Fibroblast of lung (primary cell): ENCODE measurements around the gene LPP. TPM values are rescaled to one million over a fixed set of nuclear protein-coding genes. Genes with fewer than 3 reads are reported as not detected.

Source experiments
- DNase-seq, 2 donors: peaks; one replicate each; pipeline versions ENCODE4 v3.0.0 to v3.0.0-alpha.2; 2010; ENCODE audit warnings: low read depth in 2 of 2
- H2AFZ ChIP-seq: 2 replicates; pipeline ENCODE4 v1.5.1; 2012; ENCODE audit warnings: low read length, control low read depth, inconsistent platforms
- H3K27ac ChIP-seq: 2 replicates; pipeline ENCODE4 v1.5.1; 2011; ENCODE audit warnings: low read length, control low read depth; ENCODE audit not compliant: insufficient read depth
- H3K27me3 ChIP-seq: 2 replicates; pipeline ENCODE4 v1.5.1; 2011; ENCODE audit warnings: mild to moderate bottlenecking, low read length; ENCODE audit not compliant: control insufficient read depth, insufficient read depth
- H3K36me3 ChIP-seq: 2 replicates; pipeline ENCODE4 v1.5.1; 2011; ENCODE audit warnings: low read length; ENCODE audit not compliant: control insufficient read depth, insufficient read depth
- H3K4me1 ChIP-seq: 2 replicates; pipeline ENCODE4 v1.5.1; 2011; ENCODE audit warnings: low read length; ENCODE audit not compliant: control insufficient read depth, insufficient read depth; ENCODE audit errors: extremely low read depth
- H3K4me2 ChIP-seq: 2 replicates; pipeline ENCODE4 v1.5.1; 2011; ENCODE audit warnings: low read length, control low read depth; ENCODE audit not compliant: insufficient read depth; ENCODE audit errors: extremely low read depth
- H3K4me3 ChIP-seq, 4 experiments: fragments of 200-600 bp in 1 of 4; sonication (generic) in 1 of 4; replicated peaks in 1 of 4; 2 replicates each; pipeline ENCODE4 v1.5.1; 2011 to 2016; ENCODE audit warnings: low read length in 4 of 4, low read depth in 3 of 4, mild to moderate bottlenecking in 3 of 4, control low read depth in 2 of 4, inconsistent platforms in 1 of 4, mixed read lengths in 1 of 4; ENCODE audit not compliant: insufficient read depth in 1 of 4; ENCODE audit errors: control extremely low read depth in 1 of 4
- H3K79me2 ChIP-seq: 2 replicates; pipeline ENCODE4 v1.5.1; 2012; ENCODE audit warnings: mild to moderate bottlenecking, low read length, inconsistent platforms; ENCODE audit not compliant: control insufficient read depth, insufficient read depth
- H3K9ac ChIP-seq: 2 replicates; pipeline ENCODE4 v1.5.1; 2011; ENCODE audit warnings: mild to moderate bottlenecking, low read length, control low read depth; ENCODE audit not compliant: insufficient read depth
- H3K9me3 ChIP-seq: 2 replicates; pipeline ENCODE4 v1.5.1; 2012; ENCODE audit warnings: low read depth, low read length; ENCODE audit not compliant: control insufficient read depth, insufficient read depth
- H4K20me1 ChIP-seq: 2 replicates; pipeline ENCODE4 v1.5.1; 2011; ENCODE audit warnings: low read length; ENCODE audit not compliant: control insufficient read depth, insufficient read depth; ENCODE audit errors: extremely low read depth
- EZH2 ChIP-seq: IDR thresholded peaks from 2 replicates; pipeline ENCODE4 v1.5.1; 2012; ENCODE audit warnings: low read length, control low read depth, mild to moderate bottlenecking; ENCODE audit errors: missing control alignments
- polyA plus RNA-seq, 2 donors: library from polyadenylated mRNA; depleted of rRNA in 1 of 2; stranded (reverse) in 1 of 2; unstranded in 1 of 2; fragments of >200 nt; gene quantifications; 2 replicates each; pipeline ENCODE4 v1.2.1, GENCODE V29; 2011 to 2012; ENCODE audit warnings: missing spikeins in 1 of 2
- total RNA-seq: library from RNA; depleted of rRNA; stranded (reverse); fragments of >200 nt; gene quantifications from 2 replicates; pipeline ENCODE4 v1.2.1, GENCODE V29; 2014
- TF ChIP-seq, protein P1 (sequence below), 2 donors: IDR thresholded peaks in 1 of 2; conservative IDR thresholded peaks in 1 of 2; 1 replicate in 1 of 2; 2 replicates in 1 of 2; pipeline ENCODE4 v1.5.1; 2011 to 2012; ENCODE audit warnings: low read length in 2 of 2, control low read depth in 1 of 2, inconsistent platforms in 1 of 2, low read depth in 1 of 2, mild to moderate bottlenecking in 1 of 2

LPP gene
- total and polyA plus RNA-seq, 2 donors (not counting 1 experiment from before 2014, with no cell fraction given) = 69.0 to 124 TPM

DNA sequence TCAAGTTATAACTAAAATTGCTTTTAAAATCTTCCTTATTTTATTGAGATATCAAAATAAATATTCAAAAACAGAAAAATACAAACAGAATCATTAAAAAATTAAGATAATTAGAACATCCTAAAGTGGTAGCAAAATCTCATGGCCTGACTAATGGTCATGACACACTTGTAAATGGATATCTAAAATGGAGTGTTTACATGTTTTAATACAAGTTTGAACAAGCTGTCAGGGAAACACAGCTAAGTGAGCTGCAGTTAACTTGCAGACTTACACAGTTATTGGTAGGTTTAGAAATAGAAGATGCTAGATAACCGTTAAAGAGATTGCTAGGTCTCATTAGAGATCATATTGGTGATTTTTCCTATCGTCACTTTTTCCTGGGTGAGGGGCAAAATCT is 242.3 kb downstream of the LPP start:
- Histone ChIP-seq H3K27ac (no peak overlapping the region), H3K9ac (no peak overlapping the region), H3K36me3 (no peaks in the 10 kb centered on the region), H3K27me3 (no peaks in the 10 kb centered on the region), H3K4me1 (no peaks in the 10 kb centered on the region), H3K4me2 (no peak overlapping the region), H3K4me3 (no peak overlapping the region), H4K20me1 (no peaks in the 10 kb centered on the region), H3K79me2 (peaks cover 18% of the 10 kb centered on the region), H3K9me3 (no peaks in the 10 kb centered on the region), H2AFZ (no peak overlapping the region)
- DNase-seq = no peak
- no peak for TF ChIP-seq EZH2
- TF ChIP-seq, protein P1, sequence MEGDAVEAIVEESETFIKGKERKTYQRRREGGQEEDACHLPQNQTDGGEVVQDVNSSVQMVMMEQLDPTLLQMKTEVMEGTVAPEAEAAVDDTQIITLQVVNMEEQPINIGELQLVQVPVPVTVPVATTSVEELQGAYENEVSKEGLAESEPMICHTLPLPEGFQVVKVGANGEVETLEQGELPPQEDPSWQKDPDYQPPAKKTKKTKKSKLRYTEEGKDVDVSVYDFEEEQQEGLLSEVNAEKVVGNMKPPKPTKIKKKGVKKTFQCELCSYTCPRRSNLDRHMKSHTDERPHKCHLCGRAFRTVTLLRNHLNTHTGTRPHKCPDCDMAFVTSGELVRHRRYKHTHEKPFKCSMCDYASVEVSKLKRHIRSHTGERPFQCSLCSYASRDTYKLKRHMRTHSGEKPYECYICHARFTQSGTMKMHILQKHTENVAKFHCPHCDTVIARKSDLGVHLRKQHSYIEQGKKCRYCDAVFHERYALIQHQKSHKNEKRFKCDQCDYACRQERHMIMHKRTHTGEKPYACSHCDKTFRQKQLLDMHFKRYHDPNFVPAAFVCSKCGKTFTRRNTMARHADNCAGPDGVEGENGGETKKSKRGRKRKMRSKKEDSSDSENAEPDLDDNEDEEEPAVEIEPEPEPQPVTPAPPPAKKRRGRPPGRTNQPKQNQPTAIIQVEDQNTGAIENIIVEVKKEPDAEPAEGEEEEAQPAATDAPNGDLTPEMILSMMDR (conservative IDR thresholded peaks at IDR 0.05 in 1 of 2, IDR thresholded peaks at IDR 0.05 in 1 of 2; ENCODE audit: low read depth in 1 of 2, low read length in 2 of 2) = no peak

DNA sequence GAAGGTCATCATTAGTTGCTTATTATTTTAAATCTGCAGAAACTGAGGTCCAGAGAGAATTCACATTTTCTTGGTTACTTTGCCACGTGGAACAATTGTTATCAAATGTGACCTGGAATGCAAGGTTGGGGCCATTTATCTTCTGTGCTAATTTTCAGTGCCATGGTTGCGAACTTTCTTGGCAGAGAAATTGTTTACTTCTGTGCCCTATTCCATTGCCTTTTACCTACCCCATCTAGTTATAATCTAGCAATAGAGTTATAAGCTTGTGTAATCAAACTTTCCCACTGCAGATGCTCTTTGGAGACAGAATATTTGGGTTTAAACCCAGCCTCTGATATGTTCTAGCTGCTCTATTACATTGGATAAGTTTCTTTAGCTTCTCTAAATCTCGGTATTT is 242.9 kb downstream of the LPP start:
- H4K20me1 ChIP-seq = no peaks in the 10 kb centered on the region
- H3K4me1 ChIP-seq = no peaks in the 10 kb centered on the region
- H3K27me3 ChIP-seq = no peaks in the 10 kb centered on the region
- TF ChIP-seq, protein P1 (conservative IDR thresholded peaks at IDR 0.05 in 1 of 2, IDR thresholded peaks at IDR 0.05 in 1 of 2; ENCODE audit: low read depth in 1 of 2, low read length in 2 of 2) = no peak
- DNase-seq = no peak
- H3K36me3 ChIP-seq = no peaks in the 10 kb centered on the region
- no peaks in the 10 kb centered on the region for H3K9me3 ChIP-seq
- no peak overlapping the region for H3K9ac ChIP-seq
- no peak overlapping the region for H3K27ac ChIP-seq
- H3K4me3 ChIP-seq = no peak overlapping the region
- no peak overlapping the region for H2AFZ ChIP-seq
- peaks cover 22% of the 10 kb centered on the region for H3K79me2 ChIP-seq
- H3K4me2 ChIP-seq = no peak overlapping the region

DNA sequence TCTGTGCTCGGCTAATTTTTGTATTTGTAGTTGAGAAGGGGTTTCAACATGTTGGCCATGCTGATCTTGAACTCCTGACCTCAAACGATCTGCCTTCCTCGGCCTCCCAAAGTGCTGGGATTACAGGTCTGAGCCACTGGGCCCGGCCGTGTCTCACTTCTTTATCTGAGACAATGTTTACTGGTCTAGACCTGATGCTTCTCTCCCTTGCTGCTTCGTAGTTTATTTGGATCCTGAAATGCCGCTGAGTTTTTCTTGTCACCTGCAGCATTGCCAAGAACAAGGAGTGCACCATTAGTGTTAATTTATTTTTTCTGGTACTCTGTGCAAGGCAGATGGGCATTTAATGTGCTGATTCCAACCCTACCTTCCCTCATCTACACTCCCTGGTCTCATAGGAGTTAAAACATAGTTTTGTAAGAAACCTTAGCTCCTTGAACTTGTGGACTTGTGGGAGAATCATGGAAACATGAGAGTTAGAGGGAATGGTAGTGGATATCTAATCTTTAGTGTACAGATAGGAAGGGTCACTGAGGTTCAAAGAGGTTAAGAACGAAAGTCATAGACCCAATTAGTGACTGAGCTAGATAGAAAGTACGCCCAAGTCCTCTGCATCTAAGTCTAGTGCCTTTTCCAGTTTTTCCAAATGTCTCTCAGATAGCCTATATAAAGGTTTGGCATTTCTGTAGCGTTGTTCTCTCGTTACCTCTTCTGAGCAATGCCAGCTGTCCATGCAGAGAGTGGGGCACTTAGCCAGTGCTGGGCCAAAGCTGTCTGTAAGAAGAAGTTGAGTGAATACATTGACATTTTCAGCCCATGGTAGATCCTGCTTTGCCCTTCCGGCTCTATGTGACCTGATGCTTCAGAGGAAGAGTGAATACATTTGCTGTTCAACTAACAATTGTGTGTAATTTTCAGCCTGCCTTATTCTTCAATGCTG is 244.1 kb downstream of the LPP start:
- H3K27ac ChIP-seq = no peak overlapping the region
- H3K27me3 ChIP-seq = no peaks in the 10 kb centered on the region
- H3K9me3 ChIP-seq = no peaks in the 10 kb centered on the region
- DNase-seq = no peak
- H2AFZ ChIP-seq = no peak overlapping the region
- H3K4me2 ChIP-seq = no peak overlapping the region
- TF ChIP-seq, protein P1 (conservative IDR thresholded peaks at IDR 0.05 in 1 of 2, IDR thresholded peaks at IDR 0.05 in 1 of 2; ENCODE audit: low read depth in 1 of 2, low read length in 2 of 2) = no peak
- TF ChIP-seq EZH2 = no peak
- no peaks in the 10 kb centered on the region for H4K20me1 ChIP-seq
- H3K79me2 ChIP-seq = peaks cover 26% of the 10 kb centered on the region
- no peaks in the 10 kb centered on the region for H3K36me3 ChIP-seq
- H3K9ac ChIP-seq = no peak overlapping the region
- no peak overlapping the region for H3K4me3 ChIP-seq
- no peaks in the 10 kb centered on the region for H3K4me1 ChIP-seq
